Activated B cell treated with CpG ODN at 0.5 μM for 24 hours (primary cell): ENCODE results near the gene RCAN1. TPM values are rescaled to one million over a fixed set of nuclear protein-coding genes. Genes with fewer than 3 reads are reported as not detected.

Experiments used
- ATAC-seq: fragments of 200-7000 bp; cut with Tn5 transposase; one replicate; pipeline ENCODE4 v1.10.0; 2021; ENCODE audit warnings: low read depth, mild to moderate bottlenecking, moderate library complexity
- CTCF ChIA-PET: fragments of 350-600 bp; sonication (Branson Sonifier 250); formaldehyde crosslinking; loops from one replicate; lab custom pipeline; 2021; ENCODE audit warnings: antibody characterized with exemption; lab: Charles Lee
- POLR2A ChIA-PET: fragments of 350-600 bp; sonication (Branson Sonifier 250); formaldehyde crosslinking; loops from one replicate; lab custom pipeline; 2021; ENCODE audit warnings: antibody characterized with exemption; lab: Charles Lee
- DNase-seq: peaks from one replicate; pipeline ENCODE4 v3.0.0; 2022
- H3K27ac Mint-ChIP-seq: one replicate; pipeline ENCODE4 v1.8.0; 2020; ENCODE audit warnings: mixed read lengths
- H3K27me3 Mint-ChIP-seq: one replicate; pipeline ENCODE4 v1.8.0; 2021; ENCODE audit warnings: mixed read lengths
- H3K36me3 Mint-ChIP-seq: one replicate; pipeline ENCODE4 v1.8.0; 2021; ENCODE audit warnings: low read depth, mixed read lengths
- H3K4me1 Mint-ChIP-seq: one replicate; pipeline ENCODE4 v1.8.0; 2021; ENCODE audit warnings: mixed read lengths
- H3K4me3 Mint-ChIP-seq: one replicate; pipeline ENCODE4 v1.8.0; 2020; ENCODE audit warnings: mild to moderate bottlenecking, mixed read lengths
- H3K9me3 Mint-ChIP-seq: one replicate; pipeline ENCODE4 v1.8.0; 2020; ENCODE audit warnings: mixed read lengths
- CTCF ChIP-seq: fragments of 200-600 bp; IDR thresholded peaks from one replicate; pipeline ENCODE4 v1.8.0; 2022; ENCODE audit warnings: antibody characterized with exemption, mild to moderate bottlenecking
- intact Hi-C: fragments of 100-400 bp; cut with micrococcal nuclease; formaldehyde crosslinking; loops from one replicate; pipeline ENCODE4 v1.15.1; 2024
- total RNA-seq: library from RNA; stranded (reverse); gene quantifications from 2 replicates; pipeline ENCODE4 v1.2.3, GENCODE V29; 2022

Gene RCAN1
- total RNA-seq, 1 donor from 2014 or later, result 5.8 TPM

GRCh38 chr21:34504595-34504994, 110.3 kb downstream of the RCAN1 start:
- Mint-ChIP-seq H3K4me3 (no peak overlapping the region), H3K9me3 (no peaks in the 10 kb centered on the region), H3K27me3 (peaks cover 10% of the 10 kb centered on the region), H3K4me1 (no peaks in the 10 kb centered on the region), H3K36me3 (no peaks in the 10 kb centered on the region), H3K27ac (no peak overlapping the region)
- intact Hi-C loops, result no loop called here
- CTCF ChIA-PET, result no interaction called here
- POLR2A ChIA-PET, result no interaction called here
- ATAC-seq (no peak), DNase-seq (no peak)
- TF ChIP-seq CTCF, result no peak

- ATAC-seq, result no peak
- H3K27ac Mint-ChIP-seq, result no peak overlapping the region
- ChIA-PET CTCF (no interaction called here), POLR2A (no interaction called here)
- H3K9me3 Mint-ChIP-seq, result peaks cover 10% of the 10 kb centered on the region
- peaks cover 10% of the 10 kb centered on the region for H3K27me3 Mint-ChIP-seq
- H3K4me3 Mint-ChIP-seq, result no peak overlapping the region
- intact Hi-C loops, result no loop called here
- no peaks in the 10 kb centered on the region for H3K4me1 Mint-ChIP-seq
- H3K36me3 Mint-ChIP-seq, result no peaks in the 10 kb centered on the region
- no peak for TF ChIP-seq CTCF
- DNase-seq, result no peak
Measured at GRCh38 chr21:34502480-34503106, 112.3 kb downstream of the RCAN1 start.

GRCh38 chr21:34501716-34502115, 113.2 kb downstream of the RCAN1 start:
- Mint-ChIP-seq H3K4me1 (no peaks in the 10 kb centered on the region), H3K27me3 (peaks cover 10% of the 10 kb centered on the region), H3K4me3 (no peak overlapping the region), H3K36me3 (no peaks in the 10 kb centered on the region), H3K9me3 (peaks cover 17% of the 10 kb centered on the region), H3K27ac (no peak overlapping the region)
- TF ChIP-seq CTCF, result no peak
- ATAC-seq, result no peak
- DNase-seq, result no peak
- ChIA-PET CTCF (no interaction called here), POLR2A (no interaction called here)
- intact Hi-C loops, result no loop called here

- no peaks in the 10 kb centered on the region for H3K36me3 Mint-ChIP-seq
Measured at GRCh38 chr21:34500191-34500590, 114.7 kb downstream of the RCAN1 start.

GRCh38 chr21:34499116-34499515, 115.8 kb downstream of the RCAN1 start:
- DNase-seq (no peak), ATAC-seq (no peak)
- intact Hi-C loops, result no loop called here
- no peak overlapping the region for H3K4me3 Mint-ChIP-seq
- TF ChIP-seq CTCF, result no peak
- H3K9me3 Mint-ChIP-seq, result peaks cover 26% of the 10 kb centered on the region
- H3K36me3 Mint-ChIP-seq, result no peaks in the 10 kb centered on the region
- no peaks in the 10 kb centered on the region for H3K4me1 Mint-ChIP-seq
- ChIA-PET CTCF (no interaction called here), POLR2A (no interaction called here)
- no peak overlapping the region for H3K27ac Mint-ChIP-seq
- peaks cover 10% of the 10 kb centered on the region for H3K27me3 Mint-ChIP-seq

More at GRCh38 chr21:34500191-34500590, 114.7 kb downstream of the RCAN1 start:
- ChIA-PET POLR2A (no interaction called here), CTCF (no interaction called here)
- H3K27ac Mint-ChIP-seq, result no peak overlapping the region
- DNase-seq (no peak), ATAC-seq (no peak)
- intact Hi-C loops, result no loop called here
- TF ChIP-seq CTCF, result no peak
- no peaks in the 10 kb centered on the region for H3K4me1 Mint-ChIP-seq
- H3K9me3 Mint-ChIP-seq, result peaks cover 26% of the 10 kb centered on the region
- H3K27me3 Mint-ChIP-seq, result peaks cover 10% of the 10 kb centered on the region
- no peak overlapping the region for H3K4me3 Mint-ChIP-seq
